CD4-positive, alpha-beta T cell (primary cell): ENCODE measurements around the gene CMSS1. TPM values are rescaled to one million over a fixed set of nuclear protein-coding genes. Genes with fewer than 3 reads are reported as not detected.

Source experiments
- ATAC-seq: fragments of 200-7000 bp; cut with Tn5 transposase; one replicate; pipeline ENCODE4 v1.10.0; 2022; ENCODE audit warnings: mild to moderate bottlenecking; ENCODE audit not compliant: poor library complexity
- CTCF ChIA-PET: fragments of 350-600 bp; sonication (Branson Sonifier 250); formaldehyde crosslinking; loops from one replicate; lab custom pipeline; 2021; ENCODE audit warnings: antibody characterized with exemption, inconsistent platforms; lab: Charles Lee
- POLR2A ChIA-PET: fragments of 350-600 bp; sonication (Branson Sonifier 250); formaldehyde crosslinking; loops from one replicate; lab custom pipeline; 2021; ENCODE audit warnings: antibody characterized with exemption, inconsistent platforms; lab: Charles Lee
- DNase-seq, 14 experiments: peaks; one replicate each; pipeline ENCODE4 v3.0.0-alpha.2; 2013 to 2020; ENCODE audit warnings: mixed read lengths in 2 of 14
- H3K27ac ChIP-seq, 2 donors: one replicate each; pipeline versions ENCODE4 v1.5.1 to v1.7.0; 2013; ENCODE audit warnings: low read length in 2 of 2, low read depth in 1 of 2, mild to moderate bottlenecking in 1 of 2
- H3K27me3 ChIP-seq, 2 experiments: 1 replicate in 1 of 2; 2 replicates in 1 of 2; pipeline versions ENCODE4 v1.6.1 to v1.7.0; 2013; ENCODE audit warnings: low read length in 2 of 2, control low read depth in 1 of 2, mild to moderate bottlenecking in 1 of 2, moderate library complexity in 1 of 2; ENCODE audit not compliant: insufficient read depth in 2 of 2, control insufficient read depth in 1 of 2
- H3K36me3 ChIP-seq: one replicate; pipeline ENCODE4 v1.6.1; 2013; ENCODE audit warnings: low read length, control low read depth; ENCODE audit not compliant: insufficient read depth
- H3K4me1 ChIP-seq: one replicate; pipeline ENCODE4 v1.6.1; 2013; ENCODE audit warnings: low read length, control low read depth; ENCODE audit not compliant: insufficient read depth
- H3K4me3 ChIP-seq: one replicate; pipeline ENCODE4 v1.5.1; 2013; ENCODE audit warnings: mild to moderate bottlenecking, low read length, moderate library complexity
- H3K9me3 ChIP-seq, 2 experiments: 1 replicate in 1 of 2; 2 replicates in 1 of 2; pipeline versions ENCODE4 v1.6.1 to v1.7.0; 2013; ENCODE audit warnings: low read length in 2 of 2, mild to moderate bottlenecking in 2 of 2, control low read depth in 1 of 2, moderate library complexity in 1 of 2; ENCODE audit not compliant: control insufficient read depth in 1 of 2, insufficient read depth in 1 of 2
- H3K27ac Mint-ChIP-seq: one replicate; pipeline ENCODE4 v1.8.0; 2020; ENCODE audit warnings: mixed read lengths
- H3K27me3 Mint-ChIP-seq: one replicate; pipeline ENCODE4 v1.8.0; 2021; ENCODE audit warnings: mixed read lengths
- H3K36me3 Mint-ChIP-seq: one replicate; pipeline ENCODE4 v1.8.0; 2021; ENCODE audit warnings: low read depth, mixed read lengths
- H3K4me1 Mint-ChIP-seq: one replicate; pipeline ENCODE4 v1.8.0; 2021; ENCODE audit warnings: low read depth, mixed read lengths
- H3K4me3 Mint-ChIP-seq: one replicate; pipeline ENCODE4 v1.8.0; 2020; ENCODE audit warnings: mild to moderate bottlenecking, mixed read lengths
- H3K9me3 Mint-ChIP-seq: one replicate; pipeline ENCODE4 v1.8.0; 2020; ENCODE audit warnings: mixed read lengths
- intact Hi-C, 2 experiments: fragments of 100-400 bp; cut with DNase I in 1 of 2; cut with micrococcal nuclease in 1 of 2; formaldehyde crosslinking; loops; one replicate each; pipeline versions ENCODE4 v1.15.1 to v1.9.0; 2023 to 2025; cut with DNase I, micrococcal nuclease
- total RNA-seq, 174 experiments: library from RNA in 2 of 174; stranded (reverse) in 2 of 174; gene quantifications; one replicate each; pipeline ENCODE4 v1.2.3 and lab custom pipeline; 2021 to 2026
- TF ChIP-seq, protein P1 (sequence below): fragments of 200-600 bp; IDR thresholded peaks from one replicate; pipeline ENCODE4 v1.8.0; 2022; ENCODE audit warnings: antibody characterized with exemption, mild to moderate bottlenecking

The CMSS1 gene
- total RNA-seq, 2 experiments from 2014 or later, result 12.2 TPM

DNA sequence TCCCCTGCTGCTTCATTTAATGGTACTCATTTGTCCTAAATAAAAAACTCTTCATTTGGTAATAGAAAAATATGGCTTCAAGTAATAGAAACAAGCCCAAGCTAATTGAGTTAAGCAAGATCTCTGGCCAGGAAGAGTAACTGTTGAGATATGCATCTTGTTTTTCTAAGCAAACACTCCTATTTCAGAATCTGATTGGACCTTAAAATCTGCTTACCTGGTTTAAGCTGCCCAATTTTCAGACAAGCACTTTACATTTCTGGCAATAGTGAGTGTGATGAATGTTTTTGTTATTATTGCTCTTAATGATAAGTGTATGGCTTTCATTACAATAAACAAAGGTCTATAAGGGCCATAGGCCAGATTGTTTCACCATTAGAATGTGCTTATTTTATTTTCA, 86.2 kb downstream of the CMSS1 start:
- intact Hi-C loops, result no loop called here
- ATAC-seq (no peak), DNase-seq (no peak)
- H3K9me3 ChIP-seq, result no peaks in the 10 kb centered on the region
- POLR2A ChIA-PET, result no interaction called here
- H3K36me3 ChIP-seq, result no peaks in the 10 kb centered on the region
- H3K4me1 Mint-ChIP-seq, result peaks cover 10% of the 10 kb centered on the region
- H3K4me3 Mint-ChIP-seq, result no peak overlapping the region
- H3K4me3 ChIP-seq, result no peak overlapping the region
- no peaks in the 10 kb centered on the region for H3K27me3 Mint-ChIP-seq
- TF ChIP-seq, protein P1, sequence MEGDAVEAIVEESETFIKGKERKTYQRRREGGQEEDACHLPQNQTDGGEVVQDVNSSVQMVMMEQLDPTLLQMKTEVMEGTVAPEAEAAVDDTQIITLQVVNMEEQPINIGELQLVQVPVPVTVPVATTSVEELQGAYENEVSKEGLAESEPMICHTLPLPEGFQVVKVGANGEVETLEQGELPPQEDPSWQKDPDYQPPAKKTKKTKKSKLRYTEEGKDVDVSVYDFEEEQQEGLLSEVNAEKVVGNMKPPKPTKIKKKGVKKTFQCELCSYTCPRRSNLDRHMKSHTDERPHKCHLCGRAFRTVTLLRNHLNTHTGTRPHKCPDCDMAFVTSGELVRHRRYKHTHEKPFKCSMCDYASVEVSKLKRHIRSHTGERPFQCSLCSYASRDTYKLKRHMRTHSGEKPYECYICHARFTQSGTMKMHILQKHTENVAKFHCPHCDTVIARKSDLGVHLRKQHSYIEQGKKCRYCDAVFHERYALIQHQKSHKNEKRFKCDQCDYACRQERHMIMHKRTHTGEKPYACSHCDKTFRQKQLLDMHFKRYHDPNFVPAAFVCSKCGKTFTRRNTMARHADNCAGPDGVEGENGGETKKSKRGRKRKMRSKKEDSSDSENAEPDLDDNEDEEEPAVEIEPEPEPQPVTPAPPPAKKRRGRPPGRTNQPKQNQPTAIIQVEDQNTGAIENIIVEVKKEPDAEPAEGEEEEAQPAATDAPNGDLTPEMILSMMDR, result no peak
- no peaks in the 10 kb centered on the region for H3K27me3 ChIP-seq
- no peak overlapping the region for H3K27ac Mint-ChIP-seq
- H3K27ac ChIP-seq, result no peak overlapping the region
- no peaks in the 10 kb centered on the region for H3K36me3 Mint-ChIP-seq
- no peaks in the 10 kb centered on the region for H3K9me3 Mint-ChIP-seq
- CTCF ChIA-PET, result interaction anchor here (0.6 kb wide), 1 partner anchor 1983 kb away, joined by 3 read pairs; no protein-coding TSS in a partner anchor
- H3K4me1 ChIP-seq, result no peaks in the 10 kb centered on the region

DNA sequence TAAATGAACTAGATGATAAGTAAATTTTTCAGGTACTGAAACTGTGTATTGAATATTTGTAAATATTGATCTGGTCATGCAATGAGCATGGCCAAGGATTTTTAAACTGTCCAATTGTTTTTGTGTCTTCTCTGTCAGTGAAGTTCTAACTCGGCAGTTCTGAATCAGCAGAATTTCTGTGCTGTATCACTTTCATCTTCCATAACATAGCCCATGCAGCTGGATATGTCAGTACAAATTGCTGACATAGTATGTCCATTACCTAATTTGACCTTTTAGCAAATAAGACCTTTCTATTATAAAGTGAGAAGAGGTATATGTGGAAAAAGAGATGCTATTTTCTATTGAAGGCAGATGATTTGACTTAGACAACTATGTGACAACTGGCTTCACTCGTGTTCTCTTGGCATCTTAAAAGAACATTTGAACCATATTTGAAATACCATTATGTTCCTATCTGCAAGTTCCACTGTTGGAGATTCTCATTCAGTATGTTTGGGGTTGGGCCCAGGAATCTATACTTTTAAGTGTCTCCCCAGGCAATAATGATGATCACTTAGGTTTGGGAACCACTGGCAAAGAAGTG, 90.4 kb downstream of the CMSS1 start:
- ATAC-seq, result no peak
- H3K9me3 Mint-ChIP-seq, result no peaks in the 10 kb centered on the region

DNA sequence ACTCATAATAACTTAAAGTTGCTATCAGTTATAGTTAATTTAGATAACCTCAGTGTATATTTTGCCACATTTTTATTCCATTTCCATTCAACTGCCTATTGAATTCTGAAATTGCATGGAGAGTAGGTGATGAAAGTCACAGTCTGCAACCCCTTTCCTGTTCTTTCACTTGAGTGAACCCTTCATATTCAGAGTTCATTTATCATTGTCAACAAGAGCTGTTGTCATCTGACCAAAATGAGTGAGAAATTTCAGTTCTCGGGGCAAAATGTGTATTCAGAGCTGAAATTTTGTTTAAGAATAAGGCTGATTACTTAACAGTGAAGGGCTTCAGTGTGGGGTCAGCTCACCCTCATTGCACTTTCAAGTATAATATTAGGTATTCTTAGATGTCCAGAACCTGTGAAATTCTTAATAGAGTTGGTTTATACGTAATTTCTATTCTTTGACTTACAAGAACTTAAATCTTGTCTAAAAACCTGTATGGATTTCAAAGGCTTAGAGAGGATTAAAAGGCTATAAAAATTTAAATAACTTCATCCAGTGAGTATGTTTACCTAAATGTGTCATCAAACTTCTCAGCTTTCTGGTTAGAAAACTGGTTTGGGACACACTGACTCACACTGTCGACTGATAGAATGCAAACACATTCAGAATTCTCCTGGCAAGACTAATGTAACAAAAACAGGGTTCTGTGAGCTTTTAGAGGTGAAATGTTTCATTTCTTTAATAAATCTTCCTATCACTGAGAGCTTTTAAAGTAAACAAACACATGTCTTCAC, 92.2 kb downstream of the CMSS1 start:
- H3K27ac Mint-ChIP-seq, result no peak overlapping the region
- no peak for DNase-seq
- no peaks in the 10 kb centered on the region for H3K36me3 Mint-ChIP-seq
- intact Hi-C loops, result no loop called here
- H3K9me3 Mint-ChIP-seq, result no peaks in the 10 kb centered on the region
- Histone ChIP-seq H3K36me3 (no peaks in the 10 kb centered on the region), H3K4me3 (no peak overlapping the region), H3K9me3 (no peaks in the 10 kb centered on the region), H3K27ac (no peak overlapping the region), H3K27me3 (no peaks in the 10 kb centered on the region), H3K4me1 (no peaks in the 10 kb centered on the region)
- no peaks in the 10 kb centered on the region for H3K27me3 Mint-ChIP-seq
- ChIA-PET CTCF (no interaction called here), POLR2A (no interaction called here)
- no peaks in the 10 kb centered on the region for H3K4me1 Mint-ChIP-seq
- no peak for ATAC-seq
- TF ChIP-seq, protein P1, result no peak
- no peak overlapping the region for H3K4me3 Mint-ChIP-seq

More for the DNA sequence above, 90.4 kb downstream of the CMSS1 start:
- Histone ChIP-seq H3K27ac (no peak overlapping the region), H3K4me3 (no peak overlapping the region), H3K27me3 (no peaks in the 10 kb centered on the region), H3K4me1 (no peaks in the 10 kb centered on the region), H3K36me3 (no peaks in the 10 kb centered on the region), H3K9me3 (no peaks in the 10 kb centered on the region)
- TF ChIP-seq, protein P1, result no peak
- no peak overlapping the region for H3K4me3 Mint-ChIP-seq
- DNase-seq, result no peak
- intact Hi-C loops, result no loop called here
- no peaks in the 10 kb centered on the region for H3K36me3 Mint-ChIP-seq
- CTCF ChIA-PET, result no interaction called here
- no peaks in the 10 kb centered on the region for H3K4me1 Mint-ChIP-seq
- no peaks in the 10 kb centered on the region for H3K27me3 Mint-ChIP-seq
- H3K27ac Mint-ChIP-seq, result no peak overlapping the region
- POLR2A ChIA-PET, result no interaction called here
